ENCODE data around the gene MGAT4B. TPM values are rescaled to one million over a fixed set of nuclear protein-coding genes. Genes with fewer than 3 reads are reported as not detected.

Gene MGAT4B
- polyA plus RNA-seq, 2 of the 4 experiments (the other 2 are of a cell fraction): 57.4 to 166 TPM

GRCh38 chr5:179795863-179796833 lies 10.5 kb downstream of the MGAT4B start (continued):
- TF ChIP-seq NPAS2 (CRISPR knock-in tag; IDR thresholded peaks at IDR 0.05; ENCODE audit: borderline replicate concordance): no peak
- TF ChIP-seq ESRRA (IDR thresholded peaks at IDR 0.05; ENCODE audit: borderline replicate concordance, low read length): no peak
- TF ChIP-seq ZNF302 (CRISPR knock-in tag; IDR thresholded peaks at IDR 0.05): no peak
- TF ChIP-seq EP300 (IDR thresholded peaks at IDR 0.05): no peak
- peak; percentile 33; the same call in 1 of the 2 replicates for TF ChIP-seq PBX3 (IDR thresholded peaks at IDR 0.05)
- TF ChIP-seq ATOH8 (CRISPR knock-in tag; IDR thresholded peaks at IDR 0.05; ENCODE audit: low read depth): no peak
- TF ChIP-seq BCL3 (IDR thresholded peaks at IDR 0.05): 0 out of 3 replicates have a peak, but pooled peaks have one; percentile 69
- TF ChIP-seq GATA3 (IDR thresholded peaks at IDR 0.05; ENCODE audit: borderline replicate concordance): no peak; the same call in 1 of the 2 replicates
- no peak for TF ChIP-seq FOSB (CRISPR knock-in tag; IDR thresholded peaks at IDR 0.05)
- TF ChIP-seq POLR2AphosphoS2 (conservative IDR thresholded peaks at IDR 0.05; ENCODE audit: low read length): peak; percentile 60; the same call in 1 of the 2 replicates
- peak; percentile 84; the same call in 1 of the 2 replicates for TF ChIP-seq RNF2 (IDR thresholded peaks at IDR 0.05; ENCODE audit: borderline replicate concordance, low read depth)
- TF ChIP-seq JUNB (IDR thresholded peaks at IDR 0.05): no peak
- peak; percentile 64; the same call in 1 of the 2 replicates for TF ChIP-seq HOXA7 (CRISPR knock-in tag; IDR thresholded peaks at IDR 0.05)
- TF ChIP-seq EHMT2 (IDR thresholded peaks at IDR 0.05; ENCODE audit: low read depth): no peak
- TF ChIP-seq MAX (IDR thresholded peaks at IDR 0.05): peak; percentile 68
- no peak for TF ChIP-seq NR3C1 (IDR thresholded peaks at IDR 0.05)
- no peak for TF ChIP-seq MYC (IDR thresholded peaks at IDR 0.05; ENCODE audit: borderline replicate concordance, low read length)
- TF ChIP-seq JUN (IDR thresholded peaks at IDR 0.05): peak; percentile 72 to 77; a peak in 4 of 5 replicates
- no peak for TF ChIP-seq CEBPB (IDR thresholded peaks at IDR 0.05)
- TF ChIP-seq CHD2 (IDR thresholded peaks at IDR 0.05; ENCODE audit: low read length, partially characterized antibody): no peak
- no peak for TF ChIP-seq REST (IDR thresholded peaks at IDR 0.05)
- no peak for TF ChIP-seq BHLHE40 (IDR thresholded peaks at IDR 0.05; ENCODE audit: low read depth, low read length)
- TF ChIP-seq CBX2 (IDR thresholded peaks at IDR 0.05; ENCODE audit: borderline replicate concordance, low read depth): no peak
- TF ChIP-seq SREBF2 (IDR thresholded peaks at IDR 0.05): no peak
- no peak for TF ChIP-seq HES2 (IDR thresholded peaks at IDR 0.05)
- no peak for TF ChIP-seq RFX5 (IDR thresholded peaks at IDR 0.05)
- no peak for TF ChIP-seq HDAC2 (IDR thresholded peaks at IDR 0.05)
- TF ChIP-seq FOXS1 (CRISPR knock-in tag; IDR thresholded peaks at IDR 0.05): no peak
- TF ChIP-seq RAD21 (conservative IDR thresholded peaks at IDR 0.05 in 1 of 2, IDR thresholded peaks at IDR 0.05 in 1 of 2): peak; percentile 39 to 67; a peak in 4 of 5 replicates
- no peak for TF ChIP-seq RARB (CRISPR knock-in tag; IDR thresholded peaks at IDR 0.05)
- peak; percentile 85; the same call in 1 of the 2 replicates for TF ChIP-seq TP53 (CRISPR knock-in tag; IDR thresholded peaks at IDR 0.05)
- no peak; the same call in 1 of the 2 replicates for TF ChIP-seq HOXB5 (CRISPR knock-in tag; IDR thresholded peaks at IDR 0.05)
- TF ChIP-seq ZC3H11A (IDR thresholded peaks at IDR 0.05): no peak
- TF ChIP-seq NFE2L2 (conservative IDR thresholded peaks at IDR 0.05; ENCODE audit: low read length): no peak
- no peak for TF ChIP-seq RCOR1 (IDR thresholded peaks at IDR 0.05; ENCODE audit: low read depth, low read length)
- no peak for TF ChIP-seq HOXB13 (CRISPR knock-in tag; IDR thresholded peaks at IDR 0.05; ENCODE audit: low read depth)
